Astrocyte (in vitro differentiated cells and primary cell): ENCODE results near the gene TK2. TPM values are rescaled to one million over a fixed set of nuclear protein-coding genes. Genes with fewer than 3 reads are reported as not detected.

Experiments
- DNase-seq: peaks from one replicate; pipeline ENCODE4 v3.0.0-alpha.2; 2010; ENCODE audit warnings: low read depth
- FAIRE-seq: peaks from 2 replicates; lab custom pipeline; 2011; peaks lifted over from hg19 to GRCh38; lab: Jason Lieb, UNC
- H2AFZ ChIP-seq: 2 replicates; pipeline ENCODE4 v1.6.0; 2012; ENCODE audit warnings: low read depth, low read length, inconsistent platforms
- H3K27ac ChIP-seq: 2 replicates; pipeline ENCODE4 v1.5.1; 2011; ENCODE audit warnings: low read depth, low read length, inconsistent platforms
- H3K27me3 ChIP-seq: 2 replicates; pipeline ENCODE4 v1.6.0; 2011; ENCODE audit warnings: low read length, inconsistent platforms; ENCODE audit not compliant: insufficient read depth
- H3K36me3 ChIP-seq: 2 replicates; pipeline ENCODE4 v1.5.1; 2011; ENCODE audit warnings: low read length, inconsistent platforms; ENCODE audit not compliant: insufficient read depth
- H3K4me1 ChIP-seq: 2 replicates; pipeline ENCODE4 v1.5.1; 2011; ENCODE audit warnings: low read length, inconsistent platforms; ENCODE audit not compliant: insufficient read depth
- H3K4me2 ChIP-seq: 2 replicates; pipeline ENCODE4 v1.6.0; 2012; ENCODE audit warnings: low read length, inconsistent platforms
- H3K4me3 ChIP-seq: 2 replicates; pipeline ENCODE4 v1.5.1; 2011; ENCODE audit warnings: low read depth, mild to moderate bottlenecking, low read length, inconsistent platforms; ENCODE audit not compliant: insufficient read depth
- H3K79me2 ChIP-seq: 2 replicates; pipeline ENCODE4 v1.6.0; 2012; ENCODE audit warnings: mild to moderate bottlenecking, low read length, inconsistent platforms; ENCODE audit not compliant: insufficient read depth
- H3K9ac ChIP-seq: 2 replicates; pipeline ENCODE4 v1.6.0; 2012; ENCODE audit warnings: mild to moderate bottlenecking, low read length, inconsistent platforms
- H3K9me3 ChIP-seq: 2 replicates; pipeline ENCODE4 v1.5.1; 2012; ENCODE audit warnings: low read depth, mild to moderate bottlenecking, low read length, inconsistent platforms; ENCODE audit not compliant: insufficient read depth
- H4K20me1 ChIP-seq: 2 replicates; pipeline ENCODE4 v1.6.0; 2012; ENCODE audit warnings: low read length, inconsistent platforms; ENCODE audit not compliant: insufficient read depth
- H3K27ac Mint-ChIP-seq: one replicate; pipeline ENCODE4 v1.8.0; 2021; ENCODE audit warnings: mild to moderate bottlenecking, mixed read lengths; ENCODE audit not compliant: unreplicated experiment
- H3K27me3 Mint-ChIP-seq: one replicate; pipeline ENCODE4 v1.8.0; 2021; ENCODE audit warnings: low read depth, mixed read lengths; ENCODE audit not compliant: unreplicated experiment
- H3K36me3 Mint-ChIP-seq: one replicate; pipeline ENCODE4 v1.8.0; 2021; ENCODE audit warnings: low read depth, mixed read lengths; ENCODE audit not compliant: unreplicated experiment
- H3K4me1 Mint-ChIP-seq: one replicate; pipeline ENCODE4 v1.8.0; 2021; ENCODE audit warnings: low read depth, mixed read lengths; ENCODE audit not compliant: unreplicated experiment
- H3K4me3 Mint-ChIP-seq: one replicate; pipeline ENCODE4 v1.8.0; 2021; ENCODE audit warnings: mild to moderate bottlenecking, moderate library complexity, mixed read lengths; ENCODE audit not compliant: unreplicated experiment
- H3K9me3 Mint-ChIP-seq: one replicate; pipeline ENCODE4 v1.8.0; 2021; ENCODE audit warnings: mild to moderate bottlenecking, mixed read lengths; ENCODE audit not compliant: unreplicated experiment
- CTCF ChIP-seq: IDR thresholded peaks from 2 replicates; pipeline ENCODE4 v1.5.1; 2011; ENCODE audit warnings: low read depth, mild to moderate bottlenecking, inconsistent platforms, low read length, moderate library complexity; ENCODE audit not compliant: insufficient read depth
- EZH2 ChIP-seq: IDR thresholded peaks from 2 replicates; pipeline ENCODE4 v1.6.1; 2012; ENCODE audit warnings: mild to moderate bottlenecking, low read length, inconsistent platforms; ENCODE audit not compliant: insufficient read depth
- total RNA-seq: library from RNA; stranded (reverse); gene quantifications from 2 replicates; pipeline ENCODE4 v1.2.1, GENCODE V29; 2021

The TK2 gene
- total RNA-seq, 1 donor from 2014 or later: 12.4 TPM

- no peak for FAIRE-seq
- Mint-ChIP-seq H3K36me3 (peaks cover 8% of the 10 kb centered on the region), H3K27me3 (no peaks in the 10 kb centered on the region), H3K4me3 (peak overlapping the region; percentile 75), H3K27ac (no peak overlapping the region), H3K4me1 (peaks cover 13% of the 10 kb centered on the region), H3K9me3 (peaks cover 4% of the 10 kb centered on the region)
- H3K27ac ChIP-seq: peak overlapping the region; percentile 76
- peaks cover 14% of the 10 kb centered on the region for H3K79me2 ChIP-seq
- H4K20me1 ChIP-seq: no peaks in the 10 kb centered on the region
- no peaks in the 10 kb centered on the region for H3K9me3 ChIP-seq
- no peaks in the 10 kb centered on the region for H3K27me3 ChIP-seq
- DNase-seq: no peak
- H3K4me3 ChIP-seq: peak overlapping the region; percentile 68
- H3K4me2 ChIP-seq: peak overlapping the region; percentile 90
- TF ChIP-seq CTCF: no peak
- H3K9ac ChIP-seq: peak overlapping the region; percentile 91
- H3K36me3 ChIP-seq: no peaks in the 10 kb centered on the region
- peaks cover 21% of the 10 kb centered on the region for H3K4me1 ChIP-seq
- H2AFZ ChIP-seq: peak overlapping the region; percentile 90
Observed at GRCh38 chr16:66548868-66549267, 1.1 kb downstream of the TK2 start.

DNA sequence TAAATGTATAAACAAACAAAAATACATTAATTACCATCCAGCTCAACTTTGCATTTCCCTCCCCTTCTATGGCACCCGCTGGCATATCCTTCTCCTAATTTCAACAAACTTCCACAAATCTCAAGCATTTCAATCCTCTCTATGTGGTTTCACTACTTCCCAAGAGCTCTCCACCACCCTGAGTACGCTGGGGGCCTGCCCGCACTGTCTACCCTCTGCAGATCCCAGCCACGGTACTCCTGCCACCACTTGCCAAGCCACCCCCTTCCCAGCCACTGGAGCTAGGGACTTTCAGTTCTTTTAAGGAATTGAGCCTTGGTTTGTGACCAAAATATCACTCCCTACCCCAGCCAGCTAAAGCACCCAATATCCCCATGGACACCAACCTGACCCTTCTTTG lies 1.9 kb downstream of the TK2 start:
- H3K27me3 ChIP-seq: no peaks in the 10 kb centered on the region
- no peaks in the 10 kb centered on the region for H3K36me3 ChIP-seq
- Mint-ChIP-seq H3K36me3 (peaks cover 8% of the 10 kb centered on the region), H3K27ac (no peak overlapping the region), H3K4me1 (peaks cover 12% of the 10 kb centered on the region), H3K9me3 (peaks cover 4% of the 10 kb centered on the region), H3K27me3 (no peaks in the 10 kb centered on the region), H3K4me3 (peak overlapping the region; percentile 29)
- H3K79me2 ChIP-seq: peaks cover 6% of the 10 kb centered on the region
- FAIRE-seq (no peak), DNase-seq (no peak)
- H3K9ac ChIP-seq: no peak overlapping the region
- peaks cover 20% of the 10 kb centered on the region for H3K4me1 ChIP-seq
- H2AFZ ChIP-seq: no peak overlapping the region
- no peak overlapping the region for H3K27ac ChIP-seq
- no peak overlapping the region for H3K4me2 ChIP-seq
- TF ChIP-seq EZH2: no peak
- no peak for TF ChIP-seq CTCF
- no peaks in the 10 kb centered on the region for H4K20me1 ChIP-seq
- H3K9me3 ChIP-seq: no peaks in the 10 kb centered on the region
- H3K4me3 ChIP-seq: no peak overlapping the region

GRCh38 chr16:66547101-66547989 lies 2.6 kb downstream of the TK2 start:
- TF ChIP-seq CTCF: no peak
- TF ChIP-seq EZH2: no peak
- H3K4me3 Mint-ChIP-seq: no peak overlapping the region
- no peak overlapping the region for H2AFZ ChIP-seq
- no peak overlapping the region for H3K4me3 ChIP-seq
- no peaks in the 10 kb centered on the region for H3K27me3 ChIP-seq
- no peaks in the 10 kb centered on the region for H4K20me1 ChIP-seq
- no peak overlapping the region for H3K27ac ChIP-seq
- H3K4me2 ChIP-seq: no peak overlapping the region
- DNase-seq: no peak
- peaks cover 10% of the 10 kb centered on the region for H3K36me3 Mint-ChIP-seq
- H3K4me1 Mint-ChIP-seq: peaks cover 11% of the 10 kb centered on the region
- H3K4me1 ChIP-seq: peaks cover 14% of the 10 kb centered on the region
- FAIRE-seq: no peak
- no peak overlapping the region for H3K27ac Mint-ChIP-seq
- peaks cover under 1% of the 10 kb centered on the region for H3K9me3 Mint-ChIP-seq
- no peak overlapping the region for H3K9ac ChIP-seq
- no peaks in the 10 kb centered on the region for H3K27me3 Mint-ChIP-seq
- no peaks in the 10 kb centered on the region for H3K79me2 ChIP-seq
- H3K9me3 ChIP-seq: no peaks in the 10 kb centered on the region
- H3K36me3 ChIP-seq: no peaks in the 10 kb centered on the region
